Measurements from ENCODE around the gene ANTXRL.
"Not testable (repeated sequence)": the region's sequence is repeated elsewhere in the genome, so short reads cannot be mapped to it uniquely, and the experiment has no call there.

ANTXRL gene

GRCh38 chr10:46277840-46278239, 9.0 kb upstream of the ANTXRL start:
- no peak for DNase-seq

GRCh38 chr10:46282421-46282831, 4.4 kb upstream of the ANTXRL start:
- not testable (repeated sequence) for DNase-seq

GRCh38 chr10:46282842-46283574, 3.8 kb upstream of the ANTXRL start:
- DNase-seq, result peak; percentile 23 to 28

- no peak for DNase-seq
These were observed 3.1 kb upstream of the ANTXRL start for GRCh38 chr10:46283580-46284285.

GRCh38 chr10:46284286-46285229, 2.2 kb upstream of the ANTXRL start:
- DNase-seq, result peak; percentile 68 to 69

GRCh38 chr10:46285300-46285699, 1.5 kb upstream of the ANTXRL start:
- DNase-seq, result peak; percentile 14 to 21

GRCh38 chr10:46285966-46286620, 704 bp upstream of the ANTXRL start:
- no peak for DNase-seq

- peak; percentile 9 to 12 for DNase-seq
These were observed 1.2 kb downstream of the ANTXRL start for GRCh38 chr10:46287846-46288477.

- no peak for DNase-seq
These were observed 1.9 kb downstream of the ANTXRL start for GRCh38 chr10:46288601-46289206.

GRCh38 chr10:46289209-46289810, 2.5 kb downstream of the ANTXRL start:
- DNase-seq, result no peak

GRCh38 chr10:46290101-46290886, 3.5 kb downstream of the ANTXRL start:
- DNase-seq, result no peak

- DNase-seq, result no peak
These were observed 5.2 kb downstream of the ANTXRL start for GRCh38 chr10:46291817-46292572.

GRCh38 chr10:46292573-46293023, 5.8 kb downstream of the ANTXRL start:
- no peak for DNase-seq

GRCh38 chr10:46293228-46293627, 6.4 kb downstream of the ANTXRL start:
- DNase-seq, result no peak

GRCh38 chr10:46293832-46294640, 7.2 kb downstream of the ANTXRL start:
- DNase-seq, result no peak

- DNase-seq, result no peak
These were observed 7.9 kb downstream of the ANTXRL start for GRCh38 chr10:46294641-46295220.

GRCh38 chr10:46295350-46296010, 8.7 kb downstream of the ANTXRL start:
- not testable (repeated sequence) for DNase-seq

- not testable (repeated sequence) for DNase-seq
These were observed 9.3 kb downstream of the ANTXRL start for GRCh38 chr10:46296086-46296485.

All from AML-193 (cell line).